GM12878 (cell line): ENCODE results near the gene GRAMD1B.

Experiments
- JUNB ChIP-seq: IDR thresholded peaks from 2 replicates; pipeline ENCODE4 v1.6.1; 2016; ENCODE audit warnings: antibody characterized with exemption, mild to moderate bottlenecking
- POLR2A ChIP-seq: IDR thresholded peaks from 2 replicates; pipeline ENCODE4 v1.6.1; 2011; ENCODE audit warnings: low read depth, mild to moderate bottlenecking, low read length
- POLR2AphosphoS5 ChIP-seq: IDR thresholded peaks from 2 replicates; pipeline ENCODE4 v1.6.1; 2011; ENCODE audit warnings: mild to moderate bottlenecking, low read length, inconsistent platforms
- SMC3 ChIP-seq: IDR thresholded peaks from 2 replicates; pipeline ENCODE4 v1.6.1; 2011; ENCODE audit warnings: low read length, improper control_type of control experiment, borderline replicate concordance
- TAF1 ChIP-seq: IDR thresholded peaks from 2 replicates; pipeline ENCODE4 v1.6.1; 2011; ENCODE audit warnings: mild to moderate bottlenecking, low read depth, low read length, borderline replicate concordance
- WRNIP1 ChIP-seq: IDR thresholded peaks from 2 replicates; pipeline ENCODE4 v1.6.1; 2011; ENCODE audit warnings: low read depth, low read length, improper control_type of control experiment, borderline replicate concordance
- TF ChIP-seq, protein P1 (sequence below): fragments of 450-650 bp; IDR thresholded peaks from 2 replicates; pipeline ENCODE4 v1.6.1; 2017; ENCODE audit warnings: mild to moderate bottlenecking, low read depth, inconsistent platforms; ENCODE audit not compliant: poor library complexity, severe bottlenecking

GRCh38 chr11:123652599-123652998, 222.5 kb downstream of the GRAMD1B start:
- TF ChIP-seq WRNIP1 = no peak
- no peak for TF ChIP-seq POLR2A
- no peak for TF ChIP-seq JUNB
- TF ChIP-seq POLR2AphosphoS5 = no peak
- no peak for TF ChIP-seq SMC3
- TF ChIP-seq, protein P1, sequence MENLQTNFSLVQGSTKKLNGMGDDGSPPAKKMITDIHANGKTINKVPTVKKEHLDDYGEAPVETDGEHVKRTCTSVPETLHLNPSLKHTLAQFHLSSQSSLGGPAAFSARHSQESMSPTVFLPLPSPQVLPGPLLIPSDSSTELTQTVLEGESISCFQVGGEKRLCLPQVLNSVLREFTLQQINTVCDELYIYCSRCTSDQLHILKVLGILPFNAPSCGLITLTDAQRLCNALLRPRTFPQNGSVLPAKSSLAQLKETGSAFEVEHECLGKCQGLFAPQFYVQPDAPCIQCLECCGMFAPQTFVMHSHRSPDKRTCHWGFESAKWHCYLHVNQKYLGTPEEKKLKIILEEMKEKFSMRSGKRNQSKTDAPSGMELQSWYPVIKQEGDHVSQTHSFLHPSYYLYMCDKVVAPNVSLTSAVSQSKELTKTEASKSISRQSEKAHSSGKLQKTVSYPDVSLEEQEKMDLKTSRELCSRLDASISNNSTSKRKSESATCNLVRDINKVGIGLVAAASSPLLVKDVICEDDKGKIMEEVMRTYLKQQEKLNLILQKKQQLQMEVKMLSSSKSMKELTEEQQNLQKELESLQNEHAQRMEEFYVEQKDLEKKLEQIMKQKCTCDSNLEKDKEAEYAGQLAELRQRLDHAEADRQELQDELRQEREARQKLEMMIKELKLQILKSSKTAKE = no peak
- TF ChIP-seq TAF1 = no peak
